Mammary epithelial cell (primary cell): ENCODE results near the gene CPNE6.

Experiments
- CTCF ChIP-seq, 2 donors: IDR thresholded peaks in 1 of 2; conservative IDR thresholded peaks in 1 of 2; 2 replicates each; pipeline ENCODE4 v1.5.1; 2011 to 2012; ENCODE audit warnings: inconsistent platforms in 2 of 2, low read length in 2 of 2, mild to moderate bottlenecking in 2 of 2, control low read depth in 1 of 2, low read depth in 1 of 2; ENCODE audit not compliant: insufficient read depth in 1 of 2; ENCODE audit errors: extremely low read depth in 1 of 2
- EZH2 ChIP-seq: IDR thresholded peaks from 2 replicates; pipeline ENCODE4 v1.6.1; 2012; ENCODE audit warnings: low read length, inconsistent platforms, borderline replicate concordance

- TF ChIP-seq CTCF (conservative IDR thresholded peaks at IDR 0.05 in 1 of 2, IDR thresholded peaks at IDR 0.05 in 1 of 2; ENCODE audit: extremely low read depth in 1 of 2, insufficient read depth in 1 of 2, low read depth in 1 of 2, low read length in 2 of 2) (no peak), EZH2 (no peak)
These were observed 30.7 kb upstream of the CPNE6 start for GRCh38 chr14:24040692-24041091.
